ENCODE measurements around the gene TPSB2. TPM values are rescaled to one million over a fixed set of nuclear protein-coding genes. Genes with fewer than 3 reads are reported as not detected.
A peak's percentile ranks its signal among the peaks of the same experiment; 100 is the strongest.

Gene TPSB2
- total and polyA plus RNA-seq, 9 of the 15 experiments (the other 6 are each of a cell fraction or from before 2014, with no cell fraction given) = 0.18 TPM; not detected in 8

- no peaks in the 10 kb centered on the region for H3K9me1 ChIP-seq (ENCODE audit: control insufficient read depth, insufficient read depth, low read length)
- H3K4me3 ChIP-seq = no peak overlapping the region
- no peaks in the 10 kb centered on the region for H3K79me2 ChIP-seq (ENCODE audit: control insufficient read depth, insufficient read depth, low read length)
- ATAC-seq = no peak
- TF ChIP-seq ZFP36 (IDR thresholded peaks at IDR 0.05; ENCODE audit: low read depth, low read length, partially characterized antibody) (no peak), NFE2 (IDR thresholded peaks at IDR 0.05; ENCODE audit: low read depth) (no peak), RBM39 (optimal IDR thresholded peaks at IDR 0.05; ENCODE audit: low read depth, low read length) (no peak), OTX1 (CRISPR knock-in tag; IDR thresholded peaks at IDR 0.05) (no peak), ZHX1 (conservative IDR thresholded peaks at IDR 0.05; ENCODE audit: low read length) (no peak), ZNF583 (CRISPR knock-in tag; IDR thresholded peaks at IDR 0.05) (no peak), ZNF146 (CRISPR knock-in tag; IDR thresholded peaks at IDR 0.05; ENCODE audit: unreplicated experiment) (no peak), HOXB6 (CRISPR knock-in tag; IDR thresholded peaks at IDR 0.05; ENCODE audit: borderline replicate concordance) (no peak), HDAC1 (IDR thresholded peaks at IDR 0.05) (no peak), ZNF140 (CRISPR knock-in tag; IDR thresholded peaks at IDR 0.05) (no peak)
- TF ChIP-seq, protein P1, sequence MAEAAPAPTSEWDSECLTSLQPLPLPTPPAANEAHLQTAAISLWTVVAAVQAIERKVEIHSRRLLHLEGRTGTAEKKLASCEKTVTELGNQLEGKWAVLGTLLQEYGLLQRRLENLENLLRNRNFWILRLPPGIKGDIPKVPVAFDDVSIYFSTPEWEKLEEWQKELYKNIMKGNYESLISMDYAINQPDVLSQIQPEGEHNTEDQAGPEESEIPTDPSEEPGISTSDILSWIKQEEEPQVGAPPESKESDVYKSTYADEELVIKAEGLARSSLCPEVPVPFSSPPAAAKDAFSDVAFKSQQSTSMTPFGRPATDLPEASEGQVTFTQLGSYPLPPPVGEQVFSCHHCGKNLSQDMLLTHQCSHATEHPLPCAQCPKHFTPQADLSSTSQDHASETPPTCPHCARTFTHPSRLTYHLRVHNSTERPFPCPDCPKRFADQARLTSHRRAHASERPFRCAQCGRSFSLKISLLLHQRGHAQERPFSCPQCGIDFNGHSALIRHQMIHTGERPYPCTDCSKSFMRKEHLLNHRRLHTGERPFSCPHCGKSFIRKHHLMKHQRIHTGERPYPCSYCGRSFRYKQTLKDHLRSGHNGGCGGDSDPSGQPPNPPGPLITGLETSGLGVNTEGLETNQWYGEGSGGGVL (CRISPR knock-in tag; IDR thresholded peaks at IDR 0.05) = no peak
- 0 out of 2 replicates have a peak overlapping the region, but pooled peaks have one; percentile 29 for H3K4me2 ChIP-seq (ENCODE audit: insufficient read depth, low read length)
- no peak for DNase-seq (ENCODE audit: extremely low read depth in 1 of 4, low spot score in 3 of 4)
- ChIA-PET POLR2A (interaction anchor here (0.9 kb wide), 1 partner anchor 13 kb away, joined by 3 read pairs; no protein-coding TSS in a partner anchor), CTCF (ENCODE audit: low intra/inter-chr PET ratio) (interaction anchor here (1.8 to 3.5 kb wide), 2 partner anchors 87 to 381 kb away, joined by 6 to 38 read pairs; no protein-coding TSS in a partner anchor)
- WGBS (ENCODE audit: insufficient coverage, low coverage, missing lambda C conversion rate) = 32% methylated on average over 22 of the region's 29 CpGs
- FAIRE-seq = no peak
- peaks cover 0 to 20% of the 10 kb centered on the region in 2 experiments; a peak in 2 of 5 replicates for H3K27me3 ChIP-seq (ENCODE audit: control insufficient read depth in 2 of 2, insufficient read depth in 2 of 2, low read length in 2 of 2)
- H3K27ac ChIP-seq (ENCODE audit: extremely low read depth, low read depth, low read length) = no peak overlapping the region
- in situ Hi-C loops (cut with MboI) (no loop called here), intact Hi-C loops (cut with micrococcal nuclease) (loop anchor here (2.0 kb wide), 1 partner anchor 87 kb away; no protein-coding TSS in a partner anchor)
- no peaks in the 10 kb centered on the region for H3K36me3 ChIP-seq (ENCODE audit: control insufficient read depth, insufficient read depth, low read length)
- BruUV-seq (replicated peaks) = no TSS peak
- no peak overlapping the region for H2AFZ ChIP-seq (ENCODE audit: low read depth, low read length)
- no peak overlapping the region; a peak in 1 of 4 replicates for H3K9ac ChIP-seq (ENCODE audit: insufficient read depth in 1 of 2, low read depth in 2 of 2, low read length in 2 of 2)
- H3K9me3 ChIP-seq (replicated peaks; ENCODE audit: control insufficient read depth, insufficient read depth, low read depth, low read length) = no peaks in the 10 kb centered on the region
- peaks cover 8% of the 10 kb centered on the region for H4K20me1 ChIP-seq (replicated peaks; ENCODE audit: control insufficient read depth, insufficient read depth, low read length)
- peaks cover 0 to 59% of the 10 kb centered on the region in 2 experiments; a peak in 3 of 5 replicates for H3K4me1 ChIP-seq (replicated peaks in 1 of 2; ENCODE audit: control insufficient read depth in 2 of 2, insufficient read depth in 2 of 2, low read length in 2 of 2)
Observed at GRCh38 chr16:1193825-1194581, 36.0 kb downstream of the TPSB2 start.

Data from K562 (cell line).